Activated naive CD4-positive, alpha-beta T cell treated with anti-CD3 and anti-CD28 coated beads, Interleukin-2, amount 50 U/mL, for 16 hours (primary cell): Measurements from ENCODE around the gene PFKL.

Experiments used
- DNase-seq: peaks from one replicate; pipeline ENCODE4 v3.0.0-alpha.2; 2020

The PFKL gene

GRCh38 chr21:44365251-44365966 is 65.6 kb downstream of the PFKL start:
- DNase-seq = no peak

GRCh38 chr21:44365967-44366585 is 66.2 kb downstream of the PFKL start:
- DNase-seq = no peak

- DNase-seq = no peak
Observed at GRCh38 chr21:44366586-44367211, 66.8 kb downstream of the PFKL start.

- DNase-seq = no peak
Observed at GRCh38 chr21:44368711-44369446, 69.0 kb downstream of the PFKL start.

- DNase-seq = no peak
Observed at GRCh38 chr21:44370027-44370735, 70.3 kb downstream of the PFKL start.

- no peak for DNase-seq
Observed at GRCh38 chr21:44370786-44371410, 71.0 kb downstream of the PFKL start.

GRCh38 chr21:44371596-44371995 is 71.7 kb downstream of the PFKL start:
- DNase-seq = no peak

- DNase-seq = no peak
Observed at GRCh38 chr21:44372616-44373015, 72.8 kb downstream of the PFKL start.

- DNase-seq = no peak
Observed at GRCh38 chr21:44374601-44375280, 74.9 kb downstream of the PFKL start.

- DNase-seq = no peak
Observed at GRCh38 chr21:44375281-44375651, 75.4 kb downstream of the PFKL start.

- DNase-seq = no peak
Observed at GRCh38 chr21:44375761-44376241, 75.9 kb downstream of the PFKL start.

- no peak for DNase-seq
Observed at GRCh38 chr21:44376606-44377005, 76.8 kb downstream of the PFKL start.
